Middle frontal gyrus (tissue), 1 donor: ENCODE data around the gene CEP170B.

ENCODE experiments used
- DNase-seq: peaks from one replicate; pipeline ENCODE4 v3.0.0-alpha.2; 2015; ENCODE audit warnings: low spot score; ENCODE audit errors: extremely low spot score

The CEP170B gene

GRCh38 chr14:104929268-104930230 lies 64.5 kb downstream of the CEP170B start:
- no peak for DNase-seq

GRCh38 chr14:104930526-104931303 lies 65.6 kb downstream of the CEP170B start:
- DNase-seq: no peak

- no peak for DNase-seq
Observed at GRCh38 chr14:104931304-104931770, 66.3 kb downstream of the CEP170B start.

- DNase-seq: no peak
Observed at GRCh38 chr14:104931771-104932675, 67.0 kb downstream of the CEP170B start.

- DNase-seq: peak; percentile 63
Observed at GRCh38 chr14:104932676-104933631, 67.9 kb downstream of the CEP170B start.

DNA sequence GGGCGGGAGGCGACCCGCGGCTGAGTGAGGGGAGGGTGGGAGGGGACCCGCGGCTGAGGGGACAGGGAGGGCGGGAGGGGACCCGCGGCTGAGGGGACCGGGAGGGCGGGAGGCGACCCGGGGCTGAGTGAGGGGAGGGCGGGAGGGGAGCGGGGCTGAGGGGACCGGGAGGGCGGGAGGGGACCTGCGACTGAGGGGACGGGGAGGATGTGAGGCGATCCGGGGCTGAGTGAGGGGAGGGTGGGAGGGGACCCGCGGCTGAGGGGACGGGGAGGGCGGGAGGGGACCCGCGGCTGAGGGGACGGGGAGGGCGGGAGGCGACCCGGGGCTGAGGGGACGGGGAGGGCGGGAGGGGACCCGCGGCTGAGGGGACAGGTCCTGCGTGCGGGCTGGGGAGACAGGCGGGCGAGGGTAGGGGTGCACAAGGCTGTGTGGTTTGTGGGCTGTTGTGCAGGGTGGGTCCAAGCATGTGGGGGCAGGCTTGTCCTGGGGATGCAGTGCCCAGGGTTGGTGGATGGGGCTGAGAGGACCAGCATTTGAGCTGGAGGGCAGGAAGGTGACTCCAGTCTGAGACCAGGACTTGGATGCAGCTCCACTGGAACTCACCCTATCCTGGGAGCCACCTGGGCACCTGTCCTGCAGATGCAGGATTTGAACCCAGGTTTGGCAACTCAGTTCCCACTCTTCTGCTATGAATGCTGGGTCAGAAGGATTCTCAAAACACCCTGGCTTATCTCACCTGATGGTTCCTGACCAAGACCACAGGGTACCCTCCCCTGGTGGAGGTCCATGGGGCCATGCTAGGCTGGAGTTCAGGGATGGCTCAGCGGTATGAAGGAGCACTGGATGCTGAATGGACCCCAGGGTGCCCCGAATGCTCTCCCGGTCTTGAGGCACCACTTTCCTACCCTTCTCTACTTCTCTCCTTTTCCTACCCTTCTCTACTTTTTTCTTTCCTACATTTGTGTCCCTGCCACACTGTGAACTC lies 69.0 kb downstream of the CEP170B start:
- no peak for DNase-seq

- no peak for DNase-seq
Observed at GRCh38 chr14:104935026-104935650, 70.1 kb downstream of the CEP170B start.

DNA sequence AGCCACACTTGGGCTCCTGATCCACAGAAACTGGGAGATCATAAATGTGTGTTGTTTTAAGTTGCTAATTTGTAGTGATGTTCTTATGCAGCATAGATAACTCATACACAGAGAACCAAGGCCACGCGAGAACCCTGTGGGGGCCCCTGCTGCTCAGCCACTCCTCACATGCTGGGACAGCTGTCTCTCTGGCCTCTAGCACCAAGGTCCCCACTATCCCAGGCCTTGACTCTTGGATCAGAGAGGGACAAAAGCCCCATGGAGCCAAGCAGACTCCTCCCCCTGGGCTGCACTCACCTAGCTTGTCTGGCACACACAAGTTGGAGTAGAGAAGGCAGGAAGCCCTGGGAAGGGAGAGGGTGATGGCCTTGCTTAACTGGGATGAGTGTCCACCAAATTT lies 70.9 kb downstream of the CEP170B start:
- no peak for DNase-seq

DNA sequence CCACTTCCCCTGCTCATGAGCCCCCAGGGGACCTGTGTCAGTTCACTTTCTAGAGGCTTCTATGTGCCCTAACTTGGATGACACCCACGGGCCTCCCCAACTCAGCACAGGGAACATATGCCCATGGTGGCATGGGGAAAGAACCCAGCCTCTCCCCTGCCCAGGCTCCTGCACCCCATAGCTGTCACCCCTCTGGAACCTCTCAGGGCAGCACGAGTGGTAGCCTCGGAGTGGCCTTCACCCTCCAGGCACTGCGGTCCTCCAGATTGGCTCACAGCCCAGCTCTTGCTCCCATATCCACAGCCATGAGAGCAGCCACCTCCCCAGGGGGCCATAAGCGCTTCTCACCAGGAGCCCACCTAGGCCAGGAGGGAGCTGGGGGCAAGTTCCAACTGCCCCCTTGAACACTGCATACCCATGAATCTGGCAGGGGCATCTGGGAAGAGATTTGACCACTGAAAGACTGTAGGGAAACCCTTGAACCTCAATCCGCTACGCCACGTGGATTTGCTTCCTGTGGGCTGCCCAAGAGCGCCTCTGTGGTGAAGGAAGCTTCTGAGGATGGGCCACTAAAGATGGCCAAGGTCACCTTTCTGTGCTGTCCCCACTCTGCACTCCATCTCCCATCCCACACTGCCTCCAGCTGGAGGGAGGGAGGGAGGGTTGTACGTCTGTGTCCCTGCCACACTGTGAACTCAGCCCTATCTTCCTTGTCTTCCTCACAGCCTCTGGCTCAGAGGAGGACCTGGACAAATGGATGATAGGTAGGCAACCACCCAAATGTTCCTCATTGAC lies 71.5 kb downstream of the CEP170B start:
- no peak for DNase-seq

DNA sequence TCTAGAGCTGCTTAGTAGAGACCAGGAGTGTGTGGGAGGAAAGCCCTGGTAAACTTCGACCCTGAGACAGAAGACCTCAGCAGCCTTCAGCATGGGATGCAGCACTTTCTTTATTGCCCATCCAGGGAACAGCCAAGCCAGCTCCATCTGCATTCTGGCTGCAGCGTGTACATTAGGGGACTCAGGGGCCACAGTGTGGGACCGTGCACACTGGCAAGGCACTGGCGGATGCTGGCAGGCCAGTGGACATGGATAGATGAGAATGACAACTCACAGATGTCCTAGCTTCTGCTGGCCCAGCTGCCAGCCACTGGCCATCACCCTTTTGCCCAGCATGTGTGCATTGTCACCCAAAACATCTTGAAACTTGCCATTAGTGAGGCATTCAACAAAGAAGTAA lies 72.1 kb downstream of the CEP170B start:
- no peak for DNase-seq

GRCh38 chr14:104937694-104938365 lies 72.8 kb downstream of the CEP170B start:
- no peak for DNase-seq

- no peak for DNase-seq
Observed at GRCh38 chr14:104938436-104938835, 73.4 kb downstream of the CEP170B start.

DNA sequence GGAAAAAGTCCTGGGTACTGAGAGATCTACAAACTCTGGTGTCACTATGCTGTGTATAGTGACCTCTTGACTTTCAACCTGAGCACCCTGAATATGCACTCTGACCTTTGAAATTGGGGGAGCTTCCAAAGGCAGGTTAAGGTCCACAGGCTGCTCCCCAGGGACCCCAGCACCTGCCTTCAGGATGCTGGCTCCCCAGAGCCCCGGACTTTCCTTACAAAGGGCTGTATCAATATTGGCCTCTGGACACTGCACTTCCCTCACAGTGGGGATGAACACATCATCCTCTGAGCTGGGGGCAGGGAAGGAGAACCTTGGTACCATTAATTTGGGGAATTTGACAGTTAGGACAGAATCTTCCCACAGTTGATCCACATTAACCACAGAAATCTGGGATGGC lies 73.9 kb downstream of the CEP170B start:
- DNase-seq: no peak

GRCh38 chr14:104939666-104940410 lies 74.8 kb downstream of the CEP170B start:
- no peak for DNase-seq

DNA sequence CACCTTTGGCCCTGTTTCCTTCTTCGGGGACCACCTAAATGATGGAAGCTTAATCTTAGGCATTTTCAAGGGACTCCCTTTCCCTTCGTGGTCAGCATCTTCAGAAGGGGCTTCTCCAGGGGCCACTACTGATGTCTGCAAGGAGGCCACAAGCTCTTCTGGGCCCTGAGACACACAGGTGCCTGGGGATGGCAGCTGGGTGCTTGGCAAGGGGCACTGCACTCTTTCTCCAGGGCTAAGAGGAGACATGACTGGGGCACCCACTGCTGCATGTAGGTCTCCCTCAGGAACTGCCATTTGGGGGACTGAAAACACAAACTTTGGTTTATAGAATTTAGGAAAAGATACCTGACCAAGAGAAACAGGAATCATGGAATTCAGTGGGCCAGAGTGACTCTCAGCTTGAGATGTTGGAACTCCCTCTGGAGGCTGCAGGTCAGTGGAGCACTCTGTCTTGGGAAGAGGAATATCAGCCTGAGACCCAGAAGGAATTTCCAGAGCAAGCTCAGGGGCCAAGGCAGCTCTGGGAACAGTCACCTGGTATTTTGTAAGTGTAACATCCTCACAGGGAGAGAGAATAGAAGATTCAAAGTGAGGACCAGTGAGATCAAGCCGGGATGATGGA lies 75.6 kb downstream of the CEP170B start:
- DNase-seq: no peak
